NCI-H1417 treated with DMSO at 0.1 percent for 48 hours (cell line): ENCODE results near the gene SMIM29.

Experiments
- DNase-seq: peaks from one replicate; lab custom pipeline; 2025; lab: John Stamatoyannopoulos, UW

Gene SMIM29

GRCh38 chr6:34240329-34241248, 8.2 kb downstream of the SMIM29 start:
- DNase-seq, result no peak

GRCh38 chr6:34239893-34240292, 8.9 kb downstream of the SMIM29 start:
- DNase-seq, result no peak

GRCh38 chr6:34239500-34239825, 9.3 kb downstream of the SMIM29 start:
- DNase-seq, result no peak

GRCh38 chr6:34238585-34239499, 10.0 kb downstream of the SMIM29 start:
- no peak for DNase-seq

- DNase-seq, result no peak
Measured at GRCh38 chr6:34237722-34238584, 10.9 kb downstream of the SMIM29 start.

GRCh38 chr6:34237316-34237721, 11.5 kb downstream of the SMIM29 start:
- DNase-seq, result no peak

- peak; percentile 45 for DNase-seq
Measured at GRCh38 chr6:34236443-34237315, 12.1 kb downstream of the SMIM29 start, which contains the start of gene HMGA1. Gene HMGA1 (plus strand): TSS chr6:34236873. CDS start chr6:34240781, 3,908 bp downstream.

- DNase-seq, result no peak
Measured at GRCh38 chr6:34236131-34236442, 12.7 kb downstream of the SMIM29 start.

GRCh38 chr6:34235307-34236130, 13.3 kb downstream of the SMIM29 start:
- DNase-seq, result no peak

GRCh38 chr6:34234667-34235306, 14.0 kb downstream of the SMIM29 start:
- DNase-seq, result no peak

GRCh38 chr6:34233867-34234266, 14.9 kb downstream of the SMIM29 start:
- DNase-seq, result no peak

GRCh38 chr6:34232901-34233300, 15.9 kb downstream of the SMIM29 start:
- DNase-seq, result no peak

- DNase-seq, result no peak
Measured at GRCh38 chr6:34231566-34232336, 17.1 kb downstream of the SMIM29 start.

- no peak for DNase-seq
Measured at GRCh38 chr6:34230653-34231371, 18.0 kb downstream of the SMIM29 start.

- no peak for DNase-seq
Measured at GRCh38 chr6:34229877-34230276, 18.9 kb downstream of the SMIM29 start.

- DNase-seq, result no peak
Measured at GRCh38 chr6:34227761-34228421, 20.9 kb downstream of the SMIM29 start.

- no peak for DNase-seq
Measured at GRCh38 chr6:34226731-34227586, 21.8 kb downstream of the SMIM29 start.
